Stimulated activated CD8-positive, alpha-beta memory T cell treated with anti-CD3 and anti-CD28 coated beads, Interleukin-7, amount 100 ng/mL, for 48 hours (primary cell): Measurements from ENCODE around the gene SNCB.
A peak's percentile ranks its signal among the peaks of the same experiment; 100 is the strongest.
"Not testable (repeated sequence)": the region's sequence is repeated elsewhere in the genome, so short reads cannot be mapped to it uniquely, and the experiment has no call there.

Source experiments
- DNase-seq, 2 donors: peaks; one replicate each; pipeline ENCODE4 v3.0.0-alpha.2; 2020; ENCODE audit warnings: low read depth in 1 of 2; ENCODE audit errors: extremely low read depth in 1 of 2

SNCB gene

GRCh38 chr5:176606032-176606431 is 24.3 kb downstream of the SNCB start:
- DNase-seq: no peak

DNA sequence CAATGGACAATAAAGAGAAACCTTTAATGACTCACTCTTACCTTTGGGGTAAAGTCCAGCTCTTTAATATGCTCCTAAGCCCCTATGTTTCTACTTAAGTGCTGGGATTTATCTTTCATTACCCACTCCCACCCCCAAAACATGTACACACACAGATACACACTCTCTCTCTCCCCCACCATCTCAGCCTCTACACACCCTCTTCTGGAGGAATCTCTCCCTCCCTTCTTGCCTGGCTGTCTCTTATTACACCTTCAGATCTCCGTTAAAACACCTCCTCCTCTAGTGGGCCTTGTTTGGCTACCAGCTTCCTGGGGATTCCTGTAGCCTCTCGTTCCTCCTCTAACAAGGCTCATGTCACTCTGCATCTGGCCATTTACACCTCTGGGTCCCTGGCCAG is 27.2 kb downstream of the SNCB start:
- no peak for DNase-seq

GRCh38 chr5:176601901-176602482 is 28.3 kb downstream of the SNCB start:
- no peak for DNase-seq

DNA sequence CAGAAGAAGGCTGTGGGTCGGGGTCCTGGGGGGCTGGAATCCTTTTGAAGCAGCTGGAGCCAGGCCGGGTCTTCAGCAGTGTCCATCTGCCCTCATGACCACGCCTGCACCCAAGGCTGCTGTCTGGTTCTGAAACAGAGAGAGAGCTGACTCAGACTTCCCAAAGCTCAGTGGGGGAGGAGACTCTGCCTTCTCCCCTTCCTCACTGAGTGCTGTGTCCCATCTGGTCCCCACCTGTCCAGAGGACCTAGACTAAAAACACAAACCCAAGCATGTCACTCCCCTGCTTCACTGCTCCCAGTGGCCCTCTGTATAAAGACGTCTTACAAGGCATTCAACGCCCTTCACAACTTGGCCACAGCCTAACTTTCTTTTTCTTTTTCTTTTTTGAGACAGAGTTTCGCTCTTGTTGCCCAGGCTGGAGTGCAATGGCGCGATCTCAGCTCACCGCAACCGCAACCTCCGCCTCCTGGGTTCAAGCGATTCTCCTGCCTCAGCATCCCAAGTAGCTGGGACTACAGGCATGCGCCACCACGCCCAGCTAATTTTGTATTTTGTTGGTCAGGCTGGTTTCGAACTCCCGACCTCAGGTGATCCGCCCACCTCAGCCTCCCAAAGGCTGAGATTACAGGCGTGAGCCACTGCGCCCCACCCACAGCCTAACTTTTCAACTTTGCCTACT is 30.4 kb downstream of the SNCB start:
- not testable (repeated sequence) for DNase-seq

GRCh38 chr5:176597417-176598389 is 32.6 kb downstream of the SNCB start:
- no peak for DNase-seq

- DNase-seq: peak; percentile 41 to 50
These were observed 33.5 kb downstream of the SNCB start for GRCh38 chr5:176596689-176597416.

DNA sequence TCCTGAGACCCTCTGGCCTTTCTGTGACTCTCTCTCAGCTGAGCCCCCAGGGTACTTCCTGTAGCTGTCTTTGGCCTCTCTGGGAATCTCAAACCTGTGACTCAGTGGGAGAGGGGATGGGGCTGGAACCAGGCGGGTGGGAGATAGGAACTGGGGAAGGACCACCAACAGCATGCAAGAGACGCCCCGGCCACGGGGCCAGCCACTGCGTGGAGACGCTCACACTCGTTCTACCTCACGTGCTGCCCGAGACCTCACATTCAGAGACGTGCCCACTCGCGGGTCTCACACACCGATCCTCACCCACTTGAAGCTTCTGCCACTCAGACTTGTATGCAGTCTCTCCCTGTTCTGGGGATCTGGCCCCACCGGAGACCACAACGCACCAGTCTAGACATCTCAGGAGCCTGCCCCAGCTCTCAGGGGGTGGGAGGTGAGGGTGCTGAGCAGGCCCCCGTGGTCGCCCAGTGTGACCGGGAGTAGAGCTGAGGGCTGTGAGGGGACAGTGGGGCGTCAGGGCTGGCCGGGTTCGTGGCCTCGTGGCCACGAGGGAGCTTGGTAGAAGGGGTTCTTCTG is 34.2 kb downstream of the SNCB start:
- no peak for DNase-seq

- DNase-seq: no peak
These were observed 34.9 kb downstream of the SNCB start for GRCh38 chr5:176595386-176595943.

DNA sequence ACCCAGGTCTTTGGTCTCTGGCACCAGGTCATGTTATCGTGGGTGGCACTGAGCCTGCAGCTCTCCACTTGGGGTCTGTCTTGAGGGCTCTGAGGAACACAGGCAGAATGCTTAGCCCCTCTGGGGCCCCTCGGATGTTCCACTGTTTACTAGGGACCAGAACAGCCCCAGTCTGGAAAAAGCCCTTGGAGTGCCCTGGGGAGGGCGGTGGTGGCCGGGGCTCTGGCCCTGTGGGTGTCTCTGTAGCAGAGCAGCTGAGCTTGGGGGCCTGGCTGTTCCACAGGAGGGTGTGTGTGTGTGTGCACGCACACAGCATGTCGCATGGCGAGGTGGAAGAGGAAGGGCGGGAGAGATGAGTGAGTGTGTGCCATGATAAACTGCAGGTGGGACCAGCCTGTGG is 35.8 kb downstream of the SNCB start:
- no peak for DNase-seq

- DNase-seq: no peak
These were observed 37.0 kb downstream of the SNCB start for GRCh38 chr5:176593273-176593869.

DNA sequence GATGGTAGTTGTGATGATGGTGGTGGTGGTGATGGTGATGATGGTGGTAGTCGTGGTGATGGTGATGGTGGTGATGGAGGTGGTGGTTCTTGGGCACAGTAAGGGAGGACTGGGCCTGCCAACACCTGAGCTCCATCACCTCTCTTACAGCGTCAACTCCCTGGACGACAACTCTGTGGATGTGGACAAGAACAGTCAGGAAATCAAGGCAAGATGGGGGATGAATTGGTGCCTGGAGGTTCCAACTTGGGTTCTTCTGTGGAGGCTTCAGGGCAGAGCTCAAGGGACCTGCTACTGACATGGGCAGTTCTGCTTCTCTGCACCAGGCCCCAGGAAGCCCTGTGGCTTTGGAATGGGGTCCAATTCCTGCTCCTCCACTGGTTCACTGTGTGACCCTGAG is 37.8 kb downstream of the SNCB start:
- no peak for DNase-seq

- DNase-seq: not testable (repeated sequence)
These were observed 38.7 kb downstream of the SNCB start for GRCh38 chr5:176591667-176592066.

DNA sequence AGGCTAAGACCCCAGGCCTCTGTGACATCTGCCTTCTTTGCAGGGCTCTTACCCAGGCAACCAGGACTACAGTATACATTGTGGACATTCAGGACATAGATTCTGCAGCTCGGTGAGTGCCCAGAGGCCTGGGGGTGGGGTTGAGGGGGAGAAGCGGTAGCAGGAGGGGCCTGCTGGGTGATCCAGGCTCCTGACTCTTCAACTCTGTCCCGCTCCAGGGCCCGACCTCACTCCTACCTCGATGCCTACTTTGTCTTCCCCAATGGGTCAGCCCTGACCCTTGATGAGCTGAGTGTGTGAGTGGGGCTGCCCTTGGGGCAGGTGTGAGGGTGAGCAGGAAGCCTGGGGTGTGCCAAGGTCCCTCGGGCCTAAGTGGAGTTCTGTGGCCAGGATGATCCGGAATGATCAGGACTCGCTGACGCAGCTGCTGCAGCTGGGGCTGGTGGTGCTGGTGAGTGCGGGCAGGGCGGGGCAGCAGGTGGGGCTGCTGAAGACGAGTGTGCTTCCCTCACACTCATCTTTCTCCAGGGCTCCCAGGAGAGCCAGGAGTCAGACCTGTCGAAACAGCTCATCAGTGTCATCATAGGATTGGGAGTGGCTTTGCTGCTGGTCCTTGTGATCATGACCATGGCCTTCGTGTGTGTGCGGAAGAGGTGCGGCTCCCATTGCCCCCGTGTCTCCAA is 40.2 kb downstream of the SNCB start:
- DNase-seq: no peak

DNA sequence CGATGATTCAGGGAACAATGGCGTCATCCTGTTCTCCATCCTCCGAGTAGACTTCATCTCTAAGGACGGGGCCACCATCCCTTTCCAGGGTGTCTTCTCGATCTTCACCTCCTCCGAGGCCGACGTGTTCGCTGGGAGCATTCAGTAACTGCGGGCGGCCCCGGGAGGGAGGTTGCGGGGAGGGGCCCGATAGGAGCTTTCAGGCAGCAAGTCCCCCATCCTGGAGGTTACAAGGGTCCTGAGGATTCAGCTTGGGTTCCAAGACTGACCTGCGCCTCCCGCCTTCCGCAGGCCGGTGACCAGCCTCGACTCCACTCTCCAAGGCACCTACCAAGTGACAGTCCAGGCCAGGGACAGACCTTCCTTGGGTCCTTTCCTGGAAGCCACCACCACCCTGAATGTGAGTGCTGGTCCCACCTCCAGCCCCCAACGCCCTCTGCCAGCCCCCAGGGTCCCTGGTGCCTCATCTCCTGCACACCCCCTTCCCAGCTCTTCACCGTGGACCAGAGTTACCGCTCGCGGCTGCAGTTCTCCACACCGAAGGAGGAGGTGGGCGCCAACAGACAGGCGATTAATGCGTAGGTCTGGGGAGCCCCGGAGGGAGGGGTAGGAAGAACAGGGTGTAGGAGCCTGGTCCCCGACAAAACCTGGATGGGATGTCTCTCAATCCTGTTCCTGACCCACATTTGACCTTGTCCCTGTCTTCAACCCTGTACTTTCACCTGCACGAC is 41.1 kb downstream of the SNCB start:
- DNase-seq: no peak

- DNase-seq: no peak
These were observed 42.0 kb downstream of the SNCB start for GRCh38 chr5:176588297-176588696.

GRCh38 chr5:176587398-176587797 is 42.9 kb downstream of the SNCB start:
- no peak for DNase-seq

DNA sequence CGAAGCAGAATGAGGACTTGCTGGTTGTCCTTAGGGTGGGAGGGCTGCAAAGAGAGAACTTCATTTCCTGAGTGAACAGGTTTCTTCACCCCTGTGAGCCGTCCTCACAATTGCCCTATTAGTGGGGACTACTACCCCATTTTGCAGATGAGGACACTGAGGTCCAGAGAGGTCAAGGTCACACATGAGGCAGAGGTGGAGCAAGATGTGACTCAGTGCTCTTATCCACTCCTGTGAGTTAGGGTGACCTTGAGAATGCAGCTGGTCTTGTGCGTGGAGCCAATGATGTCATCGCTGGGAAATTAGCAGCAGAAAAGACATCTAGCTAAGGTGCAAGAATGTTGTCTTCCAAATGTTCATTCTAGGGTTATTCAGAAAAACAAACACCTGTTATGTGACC is 47.3 kb downstream of the SNCB start:
- no peak for DNase-seq

DNA sequence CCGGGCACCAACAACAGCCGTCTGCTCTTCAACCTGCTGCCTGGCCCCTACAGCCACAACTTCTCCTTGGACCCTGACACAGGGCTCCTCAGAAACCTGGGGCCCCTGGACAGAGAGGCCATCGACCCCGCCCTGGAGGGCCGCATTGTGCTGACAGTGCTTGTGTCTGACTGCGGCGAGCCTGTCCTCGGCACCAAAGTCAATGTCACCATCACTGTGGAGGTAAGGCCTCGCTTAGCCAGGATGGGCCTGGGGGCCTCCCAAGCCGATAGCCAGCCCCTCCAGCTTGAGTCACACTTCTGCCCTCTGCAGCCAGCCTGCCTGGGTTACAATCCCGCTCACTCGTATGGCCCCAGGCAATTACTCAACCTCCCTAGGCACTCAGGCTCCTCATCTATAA is 49.0 kb downstream of the SNCB start:
- DNase-seq: no peak

- DNase-seq: no peak
These were observed 51.0 kb downstream of the SNCB start for GRCh38 chr5:176579323-176579722.
